ENCODE data around the gene IL1B.

IL1B gene

DNA sequence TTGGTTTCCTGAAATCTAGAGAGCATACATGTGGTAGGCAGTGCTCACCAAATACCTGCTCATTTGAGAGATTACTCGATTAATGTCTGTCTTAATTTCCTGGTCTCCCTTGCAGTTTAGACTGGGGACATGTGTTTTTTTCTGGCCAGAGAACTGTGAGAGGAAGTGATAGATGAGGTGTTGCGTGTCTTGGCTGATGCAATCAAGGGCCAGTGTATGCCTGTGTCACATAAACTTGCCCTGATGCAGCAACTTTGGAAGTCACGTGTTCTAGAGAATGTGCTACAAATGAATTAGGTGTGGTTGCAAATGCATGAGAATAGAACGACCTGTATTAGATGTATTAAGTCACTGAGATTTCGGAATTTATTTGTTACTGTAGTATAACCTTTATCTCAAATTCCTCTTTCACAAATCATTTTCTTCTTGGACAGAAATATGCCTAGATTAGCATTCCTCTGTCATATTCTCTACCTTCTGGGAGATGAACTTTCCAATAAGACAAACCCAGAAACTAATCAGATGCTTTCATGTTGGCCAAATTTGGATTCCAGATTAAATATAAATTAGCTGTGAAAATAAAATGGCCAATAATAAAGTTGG, 42.3 kb downstream of the IL1B start:
- peak overlapping the region; percentile 34 for H3K4me2 ChIP-seq (ENCODE audit: low read depth, low read length, poor library complexity, severe bottlenecking)

DNA sequence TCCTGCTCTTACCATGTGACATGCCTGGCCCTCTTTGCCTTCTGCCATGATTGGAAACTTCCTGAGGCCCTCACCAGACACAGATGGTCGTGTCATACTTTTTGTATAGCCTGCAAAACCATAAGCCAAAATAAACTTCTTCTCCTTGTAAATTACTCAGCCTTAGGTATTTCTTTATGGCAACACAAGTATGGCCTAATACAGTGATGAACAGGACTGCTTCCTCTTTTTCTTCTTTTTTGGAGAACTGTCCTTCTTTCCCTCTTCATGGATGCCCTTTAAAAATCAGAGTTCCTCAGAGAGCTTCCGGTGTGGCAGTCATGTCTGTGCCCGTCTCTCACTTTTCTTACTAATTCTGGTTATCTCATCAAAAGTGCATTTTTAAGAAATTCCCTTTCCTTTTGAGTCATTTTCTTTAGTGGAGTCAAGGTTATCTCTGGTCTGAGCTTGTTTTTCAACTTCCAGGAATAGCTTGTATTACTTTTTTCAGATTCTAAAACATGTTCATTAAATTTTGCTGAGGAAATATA, 43.1 kb downstream of the IL1B start:
- H3K9ac ChIP-seq (ENCODE audit: low read length): no peak overlapping the region
- H3K4me2 ChIP-seq (ENCODE audit: low read depth, low read length, poor library complexity, severe bottlenecking): peak overlapping the region; percentile 34
- no peaks in the 10 kb centered on the region for H3K27me3 ChIP-seq (ENCODE audit: low read length)
- H3K79me2 ChIP-seq (ENCODE audit: insufficient read depth, low read length): no peaks in the 10 kb centered on the region
- no peak overlapping the region for H3K4me3 ChIP-seq (ENCODE audit: insufficient read depth, low read length, poor library complexity, severe bottlenecking)
- H3K27ac ChIP-seq (ENCODE audit: low read depth, low read length): no peak overlapping the region
- H4K20me1 ChIP-seq (ENCODE audit: low read depth, low read length): no peaks in the 10 kb centered on the region
- no peaks in the 10 kb centered on the region for H3F3A ChIP-seq (ENCODE audit: insufficient read depth)
- no peaks in the 10 kb centered on the region for H3K9me3 ChIP-seq (ENCODE audit: insufficient read depth, low read length)
- no peaks in the 10 kb centered on the region for H3K36me3 ChIP-seq (ENCODE audit: low read length)
- peak overlapping the region; percentile 9 for H2AFZ ChIP-seq (ENCODE audit: low read depth, low read length, severe bottlenecking)
- no peaks in the 10 kb centered on the region; the same call in 1 of the 2 replicates for H3K9me2 ChIP-seq (replicated peaks; ENCODE audit: insufficient read depth, low read length)
- TF ChIP-seq EZH2phosphoT487 (conservative IDR thresholded peaks at IDR 0.05; ENCODE audit: low read length): no peak
- no peak for TF ChIP-seq CTCF (IDR thresholded peaks at IDR 0.05; ENCODE audit: insufficient read depth, low read length, poor library complexity, severe bottlenecking)

More for the DNA sequence above, 42.3 kb downstream of the IL1B start:
- TF ChIP-seq EZH2phosphoT487 (conservative IDR thresholded peaks at IDR 0.05; ENCODE audit: low read length) (no peak), CTCF (IDR thresholded peaks at IDR 0.05; ENCODE audit: insufficient read depth, low read length, poor library complexity, severe bottlenecking) (no peak)
- H3F3A ChIP-seq (ENCODE audit: insufficient read depth): no peaks in the 10 kb centered on the region
- no peaks in the 10 kb centered on the region for H3K36me3 ChIP-seq (ENCODE audit: low read length)
- no peaks in the 10 kb centered on the region for H3K79me2 ChIP-seq (ENCODE audit: insufficient read depth, low read length)
- H3K27ac ChIP-seq (ENCODE audit: low read depth, low read length): no peak overlapping the region
- peak overlapping the region; percentile 9 for H2AFZ ChIP-seq (ENCODE audit: low read depth, low read length, severe bottlenecking)
- no peaks in the 10 kb centered on the region for H3K9me3 ChIP-seq (ENCODE audit: insufficient read depth, low read length)
- H3K9me2 ChIP-seq (replicated peaks; ENCODE audit: insufficient read depth, low read length): no peaks in the 10 kb centered on the region; the same call in 1 of the 2 replicates
- no peaks in the 10 kb centered on the region for H4K20me1 ChIP-seq (ENCODE audit: low read depth, low read length)
- H3K9ac ChIP-seq (ENCODE audit: low read length): no peak overlapping the region
- H3K4me3 ChIP-seq (ENCODE audit: insufficient read depth, low read length, poor library complexity, severe bottlenecking): no peak overlapping the region
- H3K27me3 ChIP-seq (ENCODE audit: low read length): no peaks in the 10 kb centered on the region

DNA sequence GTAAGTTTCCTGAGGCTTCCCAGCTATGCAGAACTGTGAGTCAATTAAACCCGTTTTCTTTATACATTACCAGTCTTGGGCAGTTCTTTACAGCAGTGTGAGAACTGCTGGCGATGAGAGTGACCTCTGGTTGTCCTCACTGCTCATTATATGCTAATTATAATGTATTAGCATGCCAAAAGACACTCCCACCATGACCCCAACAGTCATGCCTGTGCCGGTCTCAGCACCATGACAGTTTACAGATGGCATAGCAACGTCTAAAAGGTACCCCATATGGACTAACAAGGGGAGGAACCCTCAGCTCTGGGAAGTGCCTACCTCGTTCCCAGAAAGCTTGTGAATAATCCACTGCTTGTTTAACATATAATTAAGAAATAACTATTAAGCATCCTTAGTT, 44.2 kb downstream of the IL1B start:
- Histone ChIP-seq H3K9me2 (replicated peaks; ENCODE audit: insufficient read depth, low read length) (no peaks in the 10 kb centered on the region; the same call in 1 of the 2 replicates), H3F3A (ENCODE audit: insufficient read depth) (no peaks in the 10 kb centered on the region), H3K9me3 (ENCODE audit: insufficient read depth, low read length) (no peaks in the 10 kb centered on the region), H3K4me3 (ENCODE audit: insufficient read depth, low read length, poor library complexity, severe bottlenecking) (no peak overlapping the region), H3K27ac (ENCODE audit: low read depth, low read length) (no peak overlapping the region), H3K4me2 (ENCODE audit: low read depth, low read length, poor library complexity, severe bottlenecking) (no peak overlapping the region), H3K79me2 (ENCODE audit: insufficient read depth, low read length) (no peaks in the 10 kb centered on the region), H2AFZ (ENCODE audit: low read depth, low read length, severe bottlenecking) (no peak overlapping the region), H3K9ac (ENCODE audit: low read length) (no peak overlapping the region), H4K20me1 (ENCODE audit: low read depth, low read length) (no peaks in the 10 kb centered on the region), H3K27me3 (ENCODE audit: low read length) (no peaks in the 10 kb centered on the region), H3K36me3 (ENCODE audit: low read length) (no peaks in the 10 kb centered on the region)
- no peak for TF ChIP-seq EZH2phosphoT487 (conservative IDR thresholded peaks at IDR 0.05; ENCODE audit: low read length)
- TF ChIP-seq CTCF (IDR thresholded peaks at IDR 0.05; ENCODE audit: insufficient read depth, low read length, poor library complexity, severe bottlenecking): no peak
